Measurements from ENCODE around the gene BRD4.

GRCh38 chr19:15250640-15250993 lies 81.7 kb downstream of the BRD4 start:
- TF ChIP-seq CTCF (conservative IDR thresholded peaks at IDR 0.05 in 1 of 2, IDR thresholded peaks at IDR 0.05 in 1 of 2; ENCODE audit: low read depth in 1 of 2, low read length in 2 of 2) = no peak
- TF ChIP-seq EZH2 (IDR thresholded peaks at IDR 0.05; ENCODE audit: low read length, missing control alignments) = no peak

All from fibroblast of lung (primary cell).